CD1c-positive myeloid dendritic cell (primary cell): Measurements from ENCODE around the gene CHMP1A.
A peak's percentile ranks its signal among the peaks of the same experiment; 100 is the strongest.

Source experiments
- DNase-seq: peaks from one replicate; pipeline ENCODE4 v3.0.0-alpha.2; 2016; ENCODE audit errors: extremely low spot score

The CHMP1A gene

GRCh38 chr16:89605186-89605970, 52.1 kb downstream of the CHMP1A start:
- no peak for DNase-seq

- DNase-seq = no peak
These were observed 52.7 kb downstream of the CHMP1A start for GRCh38 chr16:89604764-89605163.

GRCh38 chr16:89602952-89603590, 54.4 kb downstream of the CHMP1A start:
- no peak for DNase-seq

- peak; percentile 77 for DNase-seq
These were observed 55.1 kb downstream of the CHMP1A start for GRCh38 chr16:89602273-89602951.

GRCh38 chr16:89601906-89602272, 55.6 kb downstream of the CHMP1A start:
- DNase-seq = no peak

GRCh38 chr16:89600956-89601355, 56.6 kb downstream of the CHMP1A start:
- DNase-seq = peak; percentile 19

GRCh38 chr16:89600427-89600826, 57.1 kb downstream of the CHMP1A start:
- no peak for DNase-seq

GRCh38 chr16:89599902-89600301, 57.6 kb downstream of the CHMP1A start:
- DNase-seq = no peak

GRCh38 chr16:89599451-89599858, 58.1 kb downstream of the CHMP1A start:
- no peak for DNase-seq

GRCh38 chr16:89598199-89598598, 59.3 kb downstream of the CHMP1A start:
- DNase-seq = peak; percentile 23

GRCh38 chr16:89596957-89597649, 60.4 kb downstream of the CHMP1A start:
- DNase-seq = no peak

GRCh38 chr16:89596061-89596689, 61.3 kb downstream of the CHMP1A start:
- no peak for DNase-seq

GRCh38 chr16:89595330-89596060, 62.0 kb downstream of the CHMP1A start:
- no peak for DNase-seq
